ENCODE measurements around the gene SEPTIN7. TPM values are rescaled to one million over a fixed set of nuclear protein-coding genes. Genes with fewer than 3 reads are reported as not detected.

SEPTIN7 gene
- polyA plus RNA-seq, 1 donor (not counting 4 experiments of a cell fraction or from before 2014, with no cell fraction given), result 284 TPM

DNA sequence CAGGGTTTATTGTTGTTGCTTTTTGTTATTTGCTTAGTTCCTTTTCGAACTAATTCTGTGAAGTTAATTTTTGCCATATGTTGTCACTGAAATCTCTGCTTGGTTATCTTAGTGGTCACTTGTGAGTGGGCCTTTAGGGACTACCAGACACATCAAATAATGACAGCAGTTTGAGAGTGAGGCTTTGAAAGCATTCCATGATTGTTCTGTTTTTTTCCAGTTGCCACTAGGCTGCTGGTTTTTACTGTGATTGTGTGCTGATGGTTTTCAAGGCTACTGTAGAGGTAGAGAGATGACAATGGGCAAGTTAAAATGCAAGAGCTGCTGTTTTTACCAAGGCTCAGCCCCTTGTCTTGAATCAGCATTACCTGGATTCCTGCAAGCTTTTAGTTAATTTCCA, 20.0 kb downstream of the SEPTIN7 start:
- H3K4me3 ChIP-seq (ENCODE audit: control insufficient read depth in 2 of 3, extremely low read depth in 1 of 3, insufficient read depth in 2 of 3, low read depth in 1 of 3, low read length in 3 of 3), result no peak overlapping the region
- peaks cover 15% of the 10 kb centered on the region for H3K4me1 ChIP-seq (ENCODE audit: control insufficient read depth, extremely low read depth, insufficient read depth, low read length)
- no peaks in the 10 kb centered on the region for H3K9me1 ChIP-seq (ENCODE audit: control insufficient read depth, extremely low read depth, insufficient read depth, low read length)
- no peak overlapping the region for H3K4me2 ChIP-seq (ENCODE audit: control insufficient read depth, extremely low read depth, insufficient read depth, low read depth, low read length)
- FAIRE-seq (no peak), DNase-seq (ENCODE audit: low read depth, low spot score) (no peak)
- no peaks in the 10 kb centered on the region for H4K20me1 ChIP-seq (ENCODE audit: control insufficient read depth, extremely low read depth, insufficient read depth, low read length)
- dilution Hi-C loops (cut with MboI; ENCODE audit: extremely low pct_ligation_motif_present, low sequenced_read_pairs), result loop anchor here (25.0 kb wide), 1 partner anchor 109 kb away; no protein-coding TSS in a partner anchor
- H2AFZ ChIP-seq (ENCODE audit: control insufficient read depth, low read length), result no peak overlapping the region
- no peak for TF ChIP-seq EZH2 (IDR thresholded peaks at IDR 0.05; ENCODE audit: low read length)
- TF ChIP-seq, protein P1, sequence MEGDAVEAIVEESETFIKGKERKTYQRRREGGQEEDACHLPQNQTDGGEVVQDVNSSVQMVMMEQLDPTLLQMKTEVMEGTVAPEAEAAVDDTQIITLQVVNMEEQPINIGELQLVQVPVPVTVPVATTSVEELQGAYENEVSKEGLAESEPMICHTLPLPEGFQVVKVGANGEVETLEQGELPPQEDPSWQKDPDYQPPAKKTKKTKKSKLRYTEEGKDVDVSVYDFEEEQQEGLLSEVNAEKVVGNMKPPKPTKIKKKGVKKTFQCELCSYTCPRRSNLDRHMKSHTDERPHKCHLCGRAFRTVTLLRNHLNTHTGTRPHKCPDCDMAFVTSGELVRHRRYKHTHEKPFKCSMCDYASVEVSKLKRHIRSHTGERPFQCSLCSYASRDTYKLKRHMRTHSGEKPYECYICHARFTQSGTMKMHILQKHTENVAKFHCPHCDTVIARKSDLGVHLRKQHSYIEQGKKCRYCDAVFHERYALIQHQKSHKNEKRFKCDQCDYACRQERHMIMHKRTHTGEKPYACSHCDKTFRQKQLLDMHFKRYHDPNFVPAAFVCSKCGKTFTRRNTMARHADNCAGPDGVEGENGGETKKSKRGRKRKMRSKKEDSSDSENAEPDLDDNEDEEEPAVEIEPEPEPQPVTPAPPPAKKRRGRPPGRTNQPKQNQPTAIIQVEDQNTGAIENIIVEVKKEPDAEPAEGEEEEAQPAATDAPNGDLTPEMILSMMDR (optimal IDR thresholded peaks at IDR 0.05 in 1 of 3, IDR thresholded peaks at IDR 0.05 in 1 of 3, conservative IDR thresholded peaks at IDR 0.05 in 1 of 3; ENCODE audit: extremely low read depth in 1 of 3, insufficient read depth in 2 of 3, low read length in 3 of 3), result no peak
- H3K9ac ChIP-seq (ENCODE audit: control insufficient read depth, extremely low read depth, insufficient read depth, low read length), result no peak overlapping the region
- no peaks in the 10 kb centered on the region for H3K27me3 ChIP-seq (ENCODE audit: control insufficient read depth, extremely low read depth, insufficient read depth, low read length)
- H3K36me3 ChIP-seq (ENCODE audit: control insufficient read depth in 2 of 2, extremely low read depth in 1 of 2, insufficient read depth in 2 of 2, low read length in 2 of 2), result no peaks in the 10 kb centered on the region
- H3K79me2 ChIP-seq (ENCODE audit: control insufficient read depth, insufficient read depth, low read length), result peaks cover 97% of the 10 kb centered on the region
- no peak overlapping the region for H3K27ac ChIP-seq (ENCODE audit: control insufficient read depth, insufficient read depth, low read length)
- no peaks in the 10 kb centered on the region for H3K9me3 ChIP-seq (ENCODE audit: control insufficient read depth, low read depth, low read length)

DNA sequence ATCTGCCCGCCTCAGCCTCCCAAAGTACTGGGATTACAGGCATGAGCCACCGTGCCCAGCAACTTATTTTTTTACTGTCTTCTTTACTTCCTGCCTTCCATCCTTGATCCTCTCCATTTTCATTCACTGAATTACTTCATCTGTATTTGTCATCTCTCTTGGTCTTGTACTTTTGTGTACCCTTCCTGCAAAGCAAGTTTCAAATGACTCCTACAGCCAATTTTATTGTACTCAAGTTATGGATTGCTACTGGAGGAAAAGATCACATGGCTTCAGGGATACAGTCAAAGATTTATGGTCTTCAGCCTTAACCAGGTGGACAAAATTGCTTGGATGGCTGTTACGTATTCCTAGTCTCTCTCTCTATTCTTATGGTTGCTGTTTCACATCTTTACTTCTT, 22.6 kb downstream of the SEPTIN7 start:
- Histone ChIP-seq H3K36me3 (ENCODE audit: control insufficient read depth in 2 of 2, extremely low read depth in 1 of 2, insufficient read depth in 2 of 2, low read length in 2 of 2) (no peaks in the 10 kb centered on the region), H3K9me3 (ENCODE audit: control insufficient read depth, low read depth, low read length) (no peaks in the 10 kb centered on the region), H3K27me3 (ENCODE audit: control insufficient read depth, extremely low read depth, insufficient read depth, low read length) (no peaks in the 10 kb centered on the region), H2AFZ (ENCODE audit: control insufficient read depth, low read length) (no peak overlapping the region), H3K4me1 (ENCODE audit: control insufficient read depth, extremely low read depth, insufficient read depth, low read length) (peaks cover 14% of the 10 kb centered on the region), H3K9ac (ENCODE audit: control insufficient read depth, extremely low read depth, insufficient read depth, low read length) (no peak overlapping the region), H4K20me1 (ENCODE audit: control insufficient read depth, extremely low read depth, insufficient read depth, low read length) (no peaks in the 10 kb centered on the region), H3K9me1 (ENCODE audit: control insufficient read depth, extremely low read depth, insufficient read depth, low read length) (no peaks in the 10 kb centered on the region), H3K27ac (ENCODE audit: control insufficient read depth, insufficient read depth, low read length) (no peak overlapping the region), H3K4me3 (ENCODE audit: control insufficient read depth in 2 of 3, extremely low read depth in 1 of 3, insufficient read depth in 2 of 3, low read depth in 1 of 3, low read length in 3 of 3) (no peak overlapping the region), H3K4me2 (ENCODE audit: control insufficient read depth, extremely low read depth, insufficient read depth, low read depth, low read length) (no peak overlapping the region), H3K79me2 (ENCODE audit: control insufficient read depth, insufficient read depth, low read length) (peaks cover 96% of the 10 kb centered on the region)
- FAIRE-seq (no peak), DNase-seq (ENCODE audit: low read depth, low spot score) (no peak)
- dilution Hi-C loops (cut with MboI; ENCODE audit: extremely low pct_ligation_motif_present, low sequenced_read_pairs), result loop anchor here (25.0 kb wide), 1 partner anchor 111 kb away; no protein-coding TSS in a partner anchor
- TF ChIP-seq EZH2 (IDR thresholded peaks at IDR 0.05; ENCODE audit: low read length), result no peak
- TF ChIP-seq, protein P1 (optimal IDR thresholded peaks at IDR 0.05 in 1 of 3, IDR thresholded peaks at IDR 0.05 in 1 of 3, conservative IDR thresholded peaks at IDR 0.05 in 1 of 3; ENCODE audit: extremely low read depth in 1 of 3, insufficient read depth in 2 of 3, low read length in 3 of 3), result no peak

Measured in keratinocyte (primary cell).